GM19395 (cell line): ENCODE data around the gene TRAK1.

Source experiments
- ATAC-seq: cut with Tn5 transposase; IDR thresholded peaks from one replicate; pipeline ENCODE4 v1.9.1; 2021; ENCODE audit warnings: mild to moderate bottlenecking, moderate library complexity; ENCODE audit not compliant: unreplicated experiment

TRAK1 gene

GRCh38 chr3:42175386-42176240 lies 84.5 kb downstream of the TRAK1 start:
- no peak for ATAC-seq

GRCh38 chr3:42176242-42177034 lies 85.3 kb downstream of the TRAK1 start:
- no peak for ATAC-seq

- ATAC-seq, result no peak
These were observed 86.1 kb downstream of the TRAK1 start for GRCh38 chr3:42177068-42177800.

GRCh38 chr3:42177801-42178150 lies 86.6 kb downstream of the TRAK1 start:
- ATAC-seq, result no peak

GRCh38 chr3:42179110-42179725 lies 88.1 kb downstream of the TRAK1 start:
- ATAC-seq, result no peak

GRCh38 chr3:42180901-42181300 lies 89.7 kb downstream of the TRAK1 start:
- no peak for ATAC-seq

GRCh38 chr3:42182555-42182954 lies 91.4 kb downstream of the TRAK1 start:
- ATAC-seq, result no peak

GRCh38 chr3:42183991-42184632 lies 93.0 kb downstream of the TRAK1 start:
- ATAC-seq, result no peak

- no peak for ATAC-seq
These were observed 93.7 kb downstream of the TRAK1 start for GRCh38 chr3:42184651-42185443.

- ATAC-seq, result no peak
These were observed 96.8 kb downstream of the TRAK1 start for GRCh38 chr3:42187936-42188335.

- no peak for ATAC-seq
These were observed 97.2 kb downstream of the TRAK1 start for GRCh38 chr3:42188376-42188775.

GRCh38 chr3:42189001-42189460 lies 97.9 kb downstream of the TRAK1 start:
- no peak for ATAC-seq

- ATAC-seq, result no peak
These were observed 98.6 kb downstream of the TRAK1 start for GRCh38 chr3:42189736-42190135.

GRCh38 chr3:42190701-42191442 lies 99.7 kb downstream of the TRAK1 start:
- no peak for ATAC-seq

- no peak for ATAC-seq
These were observed 100.2 kb downstream of the TRAK1 start for GRCh38 chr3:42191443-42191747.

GRCh38 chr3:42192334-42193200 lies 101.4 kb downstream of the TRAK1 start:
- peak; percentile 54 for ATAC-seq

- no peak for ATAC-seq
These were observed 103.9 kb downstream of the TRAK1 start for GRCh38 chr3:42194943-42195510.

GRCh38 chr3:42195879-42196330 lies 104.7 kb downstream of the TRAK1 start:
- peak; percentile 72 for ATAC-seq
